GM23338 (cell line): Measurements from ENCODE around the gene DPP3. TPM values are rescaled to one million over a fixed set of nuclear protein-coding genes. Genes with fewer than 3 reads are reported as not detected.
A peak's percentile ranks its signal among the peaks of the same experiment; 100 is the strongest.

Experiments
- ATAC-seq: fragments of 200-7000 bp; cut with Tn5 transposase; 3 replicates; pipeline ENCODE4 v1.9.1; 2020
- DNase-seq: peaks from one replicate; pipeline ENCODE4 v3.0.0-alpha.2; 2015; ENCODE audit warnings: low spot score
- H2AFZ ChIP-seq: fragments of 200-600 bp; sonication (generic); 2 replicates; pipeline ENCODE4 v1.8.0; 2016; ENCODE audit warnings: antibody characterized with exemption, mild to moderate bottlenecking, moderate library complexity
- H3F3A ChIP-seq: fragments of 200-600 bp; sonication (generic); replicated peaks from 2 replicates; pipeline ENCODE4 v1.8.0; 2017; ENCODE audit warnings: antibody characterized with exemption, mixed run types, low read depth
- H3K27ac ChIP-seq: fragments of 200-600 bp; sonication (generic); 2 replicates; pipeline ENCODE4 v1.6.1; 2016; ENCODE audit warnings: low read depth
- H3K27me3 ChIP-seq: fragments of 200-600 bp; sonication (generic); 2 replicates; pipeline ENCODE4 v1.8.0; 2016; ENCODE audit warnings: mild to moderate bottlenecking, mixed run types, moderate library complexity; ENCODE audit not compliant: insufficient read depth
- H3K36me3 ChIP-seq: fragments of 200-600 bp; sonication (generic); 2 replicates; pipeline ENCODE4 v1.8.0; 2016; ENCODE audit warnings: mild to moderate bottlenecking; ENCODE audit not compliant: insufficient read depth
- H3K4me1 ChIP-seq: fragments of 200-600 bp; sonication (generic); 2 replicates; pipeline ENCODE4 v1.8.0; 2016; ENCODE audit warnings: mild to moderate bottlenecking, moderate library complexity; ENCODE audit not compliant: insufficient read depth
- H3K4me2 ChIP-seq: fragments of 200-600 bp; sonication (generic); 2 replicates; pipeline ENCODE4 v1.7.1; 2017; ENCODE audit warnings: mixed run types
- H3K4me3 ChIP-seq: fragments of 200-600 bp; sonication (generic); 2 replicates; pipeline ENCODE4 v1.6.1; 2016; ENCODE audit warnings: mixed run types
- H3K79me2 ChIP-seq: fragments of 200-600 bp; sonication (generic); replicated peaks from 2 replicates; pipeline ENCODE4 v1.8.0; 2017; ENCODE audit warnings: mild to moderate bottlenecking; ENCODE audit not compliant: insufficient read depth
- H3K9me2 ChIP-seq: fragments of 200-600 bp; sonication (generic); 2 replicates; pipeline ENCODE4 v1.8.0; 2017; ENCODE audit not compliant: insufficient read depth
- H4K20me1 ChIP-seq: fragments of 200-600 bp; sonication (generic); replicated peaks from 2 replicates; pipeline ENCODE4 v1.8.0; 2017; ENCODE audit warnings: mild to moderate bottlenecking; ENCODE audit not compliant: insufficient read depth
- H3K27ac Mint-ChIP-seq: 2 replicates; pipeline ENCODE4 v1.8.0; 2020; ENCODE audit warnings: inconsistent platforms, mild to moderate bottlenecking, moderate library complexity, mixed read lengths
- H3K27me3 Mint-ChIP-seq: 3 replicates; pipeline ENCODE4 v1.8.0; 2022; ENCODE audit warnings: low read depth, mild to moderate bottlenecking, moderate library complexity, mixed read lengths, inconsistent platforms; ENCODE audit not compliant: insufficient read depth, poor library complexity
- H3K36me3 Mint-ChIP-seq: 3 replicates; pipeline ENCODE4 v1.8.0; 2021; ENCODE audit warnings: low read depth, mild to moderate bottlenecking, inconsistent platforms, moderate library complexity, mixed read lengths
- H3K4me1 Mint-ChIP-seq: 3 replicates; pipeline ENCODE4 v1.8.0; 2020; ENCODE audit warnings: mild to moderate bottlenecking, inconsistent platforms, mixed read lengths
- H3K4me3 Mint-ChIP-seq: 3 replicates; pipeline ENCODE4 v1.8.0; 2021; ENCODE audit warnings: moderate library complexity, mild to moderate bottlenecking, inconsistent platforms, mixed read lengths
- H3K9me3 Mint-ChIP-seq: 3 replicates; pipeline ENCODE4 v1.8.0; 2020; ENCODE audit warnings: moderate library complexity, mild to moderate bottlenecking, inconsistent platforms, mixed read lengths
- CREB1 ChIP-seq: fragments of 250-450 bp; sonication (Bioruptor Pico); IDR thresholded peaks from 2 replicates; pipeline ENCODE4 v1.5.0; 2020; ENCODE audit warnings: low read depth, mild to moderate bottlenecking, moderate library complexity
- EZH2 ChIP-seq: fragments of 200-600 bp; sonication (generic); IDR thresholded peaks from one replicate; pipeline ENCODE4 v1.8.0; 2017; ENCODE audit warnings: antibody characterized with exemption, mild to moderate bottlenecking, low read depth; ENCODE audit not compliant: unreplicated experiment
- EZH2phosphoT487 ChIP-seq: fragments of 200-600 bp; sonication (generic); IDR thresholded peaks from one replicate; pipeline ENCODE4 v1.8.1; 2018; ENCODE audit warnings: antibody characterized with exemption; ENCODE audit not compliant: unreplicated experiment
- JUNB ChIP-seq: IDR thresholded peaks from one replicate; pipeline ENCODE4 v1.6.1; 2016; ENCODE audit warnings: antibody characterized with exemption; ENCODE audit not compliant: unreplicated experiment
- NANOG ChIP-seq: IDR thresholded peaks from 2 replicates; pipeline ENCODE4 v1.6.1; 2016; ENCODE audit warnings: antibody characterized with exemption, borderline replicate concordance
- POLR2AphosphoS5 ChIP-seq: IDR thresholded peaks from 2 replicates; pipeline ENCODE4 v1.6.1; 2016; ENCODE audit warnings: antibody characterized with exemption, low read depth
- STAT1 ChIP-seq: IDR thresholded peaks from one replicate; pipeline ENCODE4 v1.6.1; 2016; ENCODE audit warnings: antibody characterized with exemption; ENCODE audit not compliant: unreplicated experiment
- ZNF114 ChIP-seq: fragments of 250-450 bp; sonication (Bioruptor Pico); IDR thresholded peaks from 2 replicates; pipeline ENCODE4 v1.5.0; 2020; ENCODE audit warnings: mild to moderate bottlenecking, moderate library complexity
- polyA plus RNA-seq: library from polyadenylated mRNA; unstranded; fragments of >200 nt; fragmentation: Nextera tagmentation; extraction: Ambion mirVana; gene quantifications from 2 replicates; pipeline ENCODE4 v1.2.1, GENCODE V29; 2016
- total RNA-seq: library from RNA; depleted of rRNA; stranded (reverse); fragments of >200 nt; shearing (Covaris generic); gene quantifications from 2 replicates; pipeline ENCODE4 v1.2.3, GENCODE V29; 2014
- TF ChIP-seq, protein P1 (sequence below): IDR thresholded peaks from one replicate; pipeline ENCODE4 v1.6.1; 2018; ENCODE audit warnings: antibody characterized with exemption; ENCODE audit not compliant: unreplicated experiment
- TF ChIP-seq, protein P2 (sequence below): fragments of 250-450 bp; sonication (Bioruptor Pico); IDR thresholded peaks from 2 replicates; pipeline ENCODE4 v1.5.0; 2020; ENCODE audit warnings: mild to moderate bottlenecking, moderate library complexity
- TF ChIP-seq, protein P3 (sequence below): IDR thresholded peaks from 2 replicates; pipeline ENCODE4 v1.6.1; 2016; ENCODE audit warnings: antibody characterized with exemption

The DPP3 gene
- total and polyA plus RNA-seq, 2 experiments from 2014 or later = 22.7 to 85.9 TPM

DNA sequence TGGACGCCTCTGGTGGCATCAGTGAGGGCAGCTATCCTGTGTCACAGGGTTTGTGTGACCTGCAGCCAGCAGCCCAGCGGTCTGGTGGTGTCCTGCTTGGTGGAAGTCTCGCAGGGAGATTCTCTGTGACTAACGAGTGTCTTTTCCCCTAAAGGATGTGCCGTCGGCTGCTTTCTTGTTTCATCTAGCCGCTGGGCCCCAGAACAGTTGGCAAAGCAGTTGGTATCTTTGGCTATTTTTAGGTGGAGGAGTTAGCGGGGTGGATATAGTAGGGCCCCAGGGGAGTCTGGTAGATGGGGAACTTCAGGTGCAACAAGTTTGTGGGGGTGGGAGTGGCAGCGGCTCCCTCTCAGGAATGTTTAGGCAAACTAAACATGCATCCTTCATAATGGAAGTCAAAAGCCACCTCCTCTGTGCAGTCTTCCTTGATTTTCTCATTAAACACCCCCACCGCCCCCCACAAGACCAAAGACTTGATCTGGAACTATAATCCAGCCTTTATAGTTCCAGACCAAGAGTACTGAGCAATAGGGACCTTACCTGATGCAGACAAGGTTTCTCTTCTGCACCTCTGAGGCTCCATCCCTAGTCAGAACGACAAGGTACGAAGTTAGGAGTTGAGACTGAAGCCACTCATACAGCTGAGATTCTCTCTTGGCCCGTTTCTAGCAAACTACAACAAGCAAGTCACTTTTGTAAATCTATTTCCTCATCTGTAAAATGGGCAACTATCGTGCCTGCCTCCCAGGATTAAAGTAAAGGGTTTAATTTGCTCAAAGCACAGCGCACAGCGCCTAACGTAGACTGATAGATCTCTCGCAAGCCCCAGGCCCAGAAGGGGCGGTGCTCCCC lies 14.6 kb upstream of the DPP3 start:
- H3K27ac Mint-ChIP-seq = peak overlapping the region; percentile 89

More for the DNA sequence above, 14.6 kb upstream of the DPP3 start:
- no peaks in the 10 kb centered on the region for H3K9me2 ChIP-seq
- no peaks in the 10 kb centered on the region for H3K36me3 ChIP-seq
- no peaks in the 10 kb centered on the region for H3K79me2 ChIP-seq
- Mint-ChIP-seq H3K4me3 (peak overlapping the region; percentile 91), H3K27me3 (peaks cover 8% of the 10 kb centered on the region), H3K36me3 (peaks cover 23% of the 10 kb centered on the region), H3K4me1 (peaks cover 36% of the 10 kb centered on the region), H3K9me3 (peaks cover 28% of the 10 kb centered on the region)
- no peaks in the 10 kb centered on the region; the same call in none of the 2 replicates for H4K20me1 ChIP-seq
- H2AFZ ChIP-seq = peak overlapping the region; percentile 75
- peaks cover 10% of the 10 kb centered on the region; the same call in 1 of the 2 replicates for H3F3A ChIP-seq
- H3K27ac ChIP-seq = peak overlapping the region; percentile 83
- H3K4me2 ChIP-seq = peak overlapping the region; percentile 86
- TF ChIP-seq, protein P1, sequence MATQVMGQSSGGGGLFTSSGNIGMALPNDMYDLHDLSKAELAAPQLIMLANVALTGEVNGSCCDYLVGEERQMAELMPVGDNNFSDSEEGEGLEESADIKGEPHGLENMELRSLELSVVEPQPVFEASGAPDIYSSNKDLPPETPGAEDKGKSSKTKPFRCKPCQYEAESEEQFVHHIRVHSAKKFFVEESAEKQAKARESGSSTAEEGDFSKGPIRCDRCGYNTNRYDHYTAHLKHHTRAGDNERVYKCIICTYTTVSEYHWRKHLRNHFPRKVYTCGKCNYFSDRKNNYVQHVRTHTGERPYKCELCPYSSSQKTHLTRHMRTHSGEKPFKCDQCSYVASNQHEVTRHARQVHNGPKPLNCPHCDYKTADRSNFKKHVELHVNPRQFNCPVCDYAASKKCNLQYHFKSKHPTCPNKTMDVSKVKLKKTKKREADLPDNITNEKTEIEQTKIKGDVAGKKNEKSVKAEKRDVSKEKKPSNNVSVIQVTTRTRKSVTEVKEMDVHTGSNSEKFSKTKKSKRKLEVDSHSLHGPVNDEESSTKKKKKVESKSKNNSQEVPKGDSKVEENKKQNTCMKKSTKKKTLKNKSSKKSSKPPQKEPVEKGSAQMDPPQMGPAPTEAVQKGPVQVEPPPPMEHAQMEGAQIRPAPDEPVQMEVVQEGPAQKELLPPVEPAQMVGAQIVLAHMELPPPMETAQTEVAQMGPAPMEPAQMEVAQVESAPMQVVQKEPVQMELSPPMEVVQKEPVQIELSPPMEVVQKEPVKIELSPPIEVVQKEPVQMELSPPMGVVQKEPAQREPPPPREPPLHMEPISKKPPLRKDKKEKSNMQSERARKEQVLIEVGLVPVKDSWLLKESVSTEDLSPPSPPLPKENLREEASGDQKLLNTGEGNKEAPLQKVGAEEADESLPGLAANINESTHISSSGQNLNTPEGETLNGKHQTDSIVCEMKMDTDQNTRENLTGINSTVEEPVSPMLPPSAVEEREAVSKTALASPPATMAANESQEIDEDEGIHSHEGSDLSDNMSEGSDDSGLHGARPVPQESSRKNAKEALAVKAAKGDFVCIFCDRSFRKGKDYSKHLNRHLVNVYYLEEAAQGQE = no peak
- TF ChIP-seq NANOG (no peak), EZH2phosphoT487 (no peak), CREB1 (CRISPR knock-in tag) (no peak), STAT1 (no peak), EZH2 (no peak), JUNB (no peak), ZNF114 (CRISPR knock-in tag) (no peak), POLR2AphosphoS5 (no peak)
- TF ChIP-seq, protein P2, sequence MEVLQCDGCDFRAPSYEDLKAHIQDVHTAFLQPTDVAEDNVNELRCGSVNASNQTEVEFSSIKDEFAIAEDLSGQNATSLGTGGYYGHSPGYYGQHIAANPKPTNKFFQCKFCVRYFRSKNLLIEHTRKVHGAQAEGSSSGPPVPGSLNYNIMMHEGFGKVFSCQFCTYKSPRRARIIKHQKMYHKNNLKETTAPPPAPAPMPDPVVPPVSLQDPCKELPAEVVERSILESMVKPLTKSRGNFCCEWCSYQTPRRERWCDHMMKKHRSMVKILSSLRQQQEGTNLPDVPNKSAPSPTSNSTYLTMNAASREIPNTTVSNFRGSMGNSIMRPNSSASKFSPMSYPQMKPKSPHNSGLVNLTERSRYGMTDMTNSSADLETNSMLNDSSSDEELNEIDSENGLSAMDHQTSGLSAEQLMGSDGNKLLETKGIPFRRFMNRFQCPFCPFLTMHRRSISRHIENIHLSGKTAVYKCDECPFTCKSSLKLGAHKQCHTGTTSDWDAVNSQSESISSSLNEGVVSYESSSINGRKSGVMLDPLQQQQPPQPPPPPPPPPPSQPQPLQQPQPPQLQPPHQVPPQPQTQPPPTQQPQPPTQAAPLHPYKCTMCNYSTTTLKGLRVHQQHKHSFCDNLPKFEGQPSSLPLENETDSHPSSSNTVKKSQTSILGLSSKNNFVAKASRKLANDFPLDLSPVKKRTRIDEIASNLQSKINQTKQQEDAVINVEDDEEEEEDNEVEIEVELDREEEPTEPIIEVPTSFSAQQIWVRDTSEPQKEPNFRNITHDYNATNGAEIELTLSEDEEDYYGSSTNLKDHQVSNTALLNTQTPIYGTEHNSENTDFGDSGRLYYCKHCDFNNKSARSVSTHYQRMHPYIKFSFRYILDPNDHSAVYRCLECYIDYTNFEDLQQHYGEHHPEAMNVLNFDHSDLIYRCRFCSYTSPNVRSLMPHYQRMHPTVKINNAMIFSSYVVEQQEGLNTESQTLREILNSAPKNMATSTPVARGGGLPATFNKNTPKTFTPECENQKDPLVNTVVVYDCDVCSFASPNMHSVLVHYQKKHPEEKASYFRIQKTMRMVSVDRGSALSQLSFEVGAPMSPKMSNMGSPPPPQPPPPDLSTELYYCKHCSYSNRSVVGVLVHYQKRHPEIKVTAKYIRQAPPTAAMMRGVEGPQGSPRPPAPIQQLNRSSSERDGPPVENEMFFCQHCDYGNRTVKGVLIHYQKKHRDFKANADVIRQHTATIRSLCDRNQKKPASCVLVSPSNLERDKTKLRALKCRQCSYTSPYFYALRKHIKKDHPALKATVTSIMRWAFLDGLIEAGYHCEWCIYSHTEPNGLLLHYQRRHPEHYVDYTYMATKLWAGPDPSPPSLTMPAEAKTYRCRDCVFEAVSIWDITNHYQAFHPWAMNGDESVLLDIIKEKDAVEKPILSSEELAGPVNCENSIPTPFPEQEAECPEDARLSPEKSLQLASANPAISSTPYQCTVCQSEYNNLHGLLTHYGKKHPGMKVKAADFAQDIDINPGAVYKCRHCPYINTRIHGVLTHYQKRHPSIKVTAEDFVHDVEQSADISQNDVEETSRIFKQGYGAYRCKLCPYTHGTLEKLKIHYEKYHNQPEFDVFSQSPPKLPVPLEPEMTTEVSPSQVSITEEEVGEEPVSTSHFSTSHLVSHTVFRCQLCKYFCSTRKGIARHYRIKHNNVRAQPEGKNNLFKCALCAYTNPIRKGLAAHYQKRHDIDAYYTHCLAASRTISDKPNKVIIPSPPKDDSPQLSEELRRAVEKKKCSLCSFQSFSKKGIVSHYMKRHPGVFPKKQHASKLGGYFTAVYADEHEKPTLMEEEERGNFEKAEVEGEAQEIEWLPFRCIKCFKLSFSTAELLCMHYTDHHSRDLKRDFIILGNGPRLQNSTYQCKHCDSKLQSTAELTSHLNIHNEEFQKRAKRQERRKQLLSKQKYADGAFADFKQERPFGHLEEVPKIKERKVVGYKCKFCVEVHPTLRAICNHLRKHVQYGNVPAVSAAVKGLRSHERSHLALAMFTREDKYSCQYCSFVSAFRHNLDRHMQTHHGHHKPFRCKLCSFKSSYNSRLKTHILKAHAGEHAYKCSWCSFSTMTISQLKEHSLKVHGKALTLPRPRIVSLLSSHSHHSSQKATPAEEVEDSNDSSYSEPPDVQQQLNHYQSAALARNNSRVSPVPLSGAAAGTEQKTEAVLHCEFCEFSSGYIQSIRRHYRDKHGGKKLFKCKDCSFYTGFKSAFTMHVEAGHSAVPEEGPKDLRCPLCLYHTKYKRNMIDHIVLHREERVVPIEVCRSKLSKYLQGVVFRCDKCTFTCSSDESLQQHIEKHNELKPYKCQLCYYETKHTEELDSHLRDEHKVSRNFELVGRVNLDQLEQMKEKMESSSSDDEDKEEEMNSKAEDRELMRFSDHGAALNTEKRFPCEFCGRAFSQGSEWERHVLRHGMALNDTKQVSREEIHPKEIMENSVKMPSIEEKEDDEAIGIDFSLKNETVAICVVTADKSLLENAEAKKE = no peak
- TF ChIP-seq, protein P3, sequence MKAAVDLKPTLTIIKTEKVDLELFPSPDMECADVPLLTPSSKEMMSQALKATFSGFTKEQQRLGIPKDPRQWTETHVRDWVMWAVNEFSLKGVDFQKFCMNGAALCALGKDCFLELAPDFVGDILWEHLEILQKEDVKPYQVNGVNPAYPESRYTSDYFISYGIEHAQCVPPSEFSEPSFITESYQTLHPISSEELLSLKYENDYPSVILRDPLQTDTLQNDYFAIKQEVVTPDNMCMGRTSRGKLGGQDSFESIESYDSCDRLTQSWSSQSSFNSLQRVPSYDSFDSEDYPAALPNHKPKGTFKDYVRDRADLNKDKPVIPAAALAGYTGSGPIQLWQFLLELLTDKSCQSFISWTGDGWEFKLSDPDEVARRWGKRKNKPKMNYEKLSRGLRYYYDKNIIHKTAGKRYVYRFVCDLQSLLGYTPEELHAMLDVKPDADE = no peak
- no peak for ATAC-seq
- H3K27me3 ChIP-seq = no peaks in the 10 kb centered on the region
- peaks cover 35% of the 10 kb centered on the region for H3K4me1 ChIP-seq
- DNase-seq = no peak
- peak overlapping the region; percentile 81 for H3K4me3 ChIP-seq
